ENCODE measurements around the gene RAPGEFL1.
"Not testable (repeated sequence)": the region's sequence is repeated elsewhere in the genome, so short reads cannot be mapped to it uniquely, and the experiment has no call there.

The RAPGEFL1 gene, protein sequence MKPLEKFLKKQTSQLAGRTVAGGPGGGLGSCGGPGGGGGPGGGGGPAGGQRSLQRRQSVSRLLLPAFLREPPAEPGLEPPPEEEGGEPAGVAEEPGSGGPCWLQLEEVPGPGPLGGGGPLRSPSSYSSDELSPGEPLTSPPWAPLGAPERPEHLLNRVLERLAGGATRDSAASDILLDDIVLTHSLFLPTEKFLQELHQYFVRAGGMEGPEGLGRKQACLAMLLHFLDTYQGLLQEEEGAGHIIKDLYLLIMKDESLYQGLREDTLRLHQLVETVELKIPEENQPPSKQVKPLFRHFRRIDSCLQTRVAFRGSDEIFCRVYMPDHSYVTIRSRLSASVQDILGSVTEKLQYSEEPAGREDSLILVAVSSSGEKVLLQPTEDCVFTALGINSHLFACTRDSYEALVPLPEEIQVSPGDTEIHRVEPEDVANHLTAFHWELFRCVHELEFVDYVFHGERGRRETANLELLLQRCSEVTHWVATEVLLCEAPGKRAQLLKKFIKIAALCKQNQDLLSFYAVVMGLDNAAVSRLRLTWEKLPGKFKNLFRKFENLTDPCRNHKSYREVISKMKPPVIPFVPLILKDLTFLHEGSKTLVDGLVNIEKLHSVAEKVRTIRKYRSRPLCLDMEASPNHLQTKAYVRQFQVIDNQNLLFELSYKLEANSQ

DNA sequence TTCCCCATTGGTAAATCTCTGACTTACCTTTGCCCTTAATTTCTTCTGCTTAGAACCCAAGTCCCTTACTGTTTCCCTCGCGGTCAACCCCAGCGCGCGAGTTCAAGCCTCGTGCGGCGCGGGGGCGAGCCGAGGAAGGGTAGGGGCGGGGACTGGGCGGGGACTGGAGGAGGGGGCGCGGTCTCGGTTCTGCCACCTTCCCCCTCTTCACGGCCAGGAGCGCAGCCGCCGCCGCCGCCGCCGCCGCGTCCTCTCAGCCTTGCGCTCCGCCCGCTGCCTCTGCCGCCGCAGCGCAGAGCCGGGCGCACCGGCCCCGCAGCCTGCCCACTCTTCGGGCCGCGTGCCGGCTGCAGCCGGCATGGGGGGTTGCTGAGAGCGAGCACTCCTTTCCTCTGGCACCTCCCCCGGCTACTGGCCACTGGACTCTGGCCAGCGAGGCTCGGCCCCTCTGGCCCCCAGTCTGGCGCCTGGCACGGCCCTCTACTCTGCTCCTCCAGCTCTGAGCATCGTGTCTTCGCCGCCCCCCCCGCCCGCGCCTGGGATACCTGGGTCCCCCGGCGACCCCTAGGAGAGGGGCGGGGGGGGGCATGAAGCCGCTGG lies at the start of gene RAPGEFL1:
Gene RAPGEFL1 (plus strand): TSS at position 196 of the 600 bp plus-strand sequence. CDS start 392 bp downstream, at position 588.
- DNase-seq: no peak

- no peak for DNase-seq
Observed at GRCh38 chr17:40129498-40129897, 47.8 kb upstream of the RAPGEFL1 start.

DNA sequence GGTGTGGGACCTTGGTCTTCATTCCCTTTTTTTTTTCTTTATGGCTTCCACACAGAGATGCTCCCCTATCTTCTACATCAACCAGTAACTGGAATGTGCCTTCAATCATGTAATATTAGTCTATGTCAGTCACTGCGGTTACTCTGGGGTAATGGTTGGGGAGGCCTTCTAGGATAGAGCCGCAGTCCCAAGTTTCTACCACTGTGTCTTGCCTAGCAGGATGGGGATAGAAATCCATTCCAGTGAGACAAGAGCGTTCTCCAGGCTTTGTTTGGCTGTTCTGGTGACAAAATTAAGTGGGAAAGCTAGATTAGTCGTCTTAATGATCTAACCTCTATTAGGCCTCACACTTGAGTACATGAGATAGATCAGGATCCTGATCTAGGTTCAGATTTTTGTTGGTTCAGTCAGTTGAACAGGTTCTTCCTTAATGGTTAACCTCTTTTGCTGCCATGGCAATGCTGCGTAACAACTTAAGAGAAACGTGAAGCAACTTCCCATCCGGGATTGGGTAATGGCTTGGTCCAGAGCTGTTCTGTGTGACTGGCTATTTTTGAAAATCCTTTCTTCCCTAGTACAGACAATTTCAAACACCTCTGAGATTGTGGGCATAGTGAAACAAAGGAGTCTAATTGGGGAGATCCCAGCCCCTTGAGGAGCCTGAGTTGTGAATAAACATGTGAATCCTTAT lies 46.8 kb upstream of the RAPGEFL1 start:
- DNase-seq: no peak

DNA sequence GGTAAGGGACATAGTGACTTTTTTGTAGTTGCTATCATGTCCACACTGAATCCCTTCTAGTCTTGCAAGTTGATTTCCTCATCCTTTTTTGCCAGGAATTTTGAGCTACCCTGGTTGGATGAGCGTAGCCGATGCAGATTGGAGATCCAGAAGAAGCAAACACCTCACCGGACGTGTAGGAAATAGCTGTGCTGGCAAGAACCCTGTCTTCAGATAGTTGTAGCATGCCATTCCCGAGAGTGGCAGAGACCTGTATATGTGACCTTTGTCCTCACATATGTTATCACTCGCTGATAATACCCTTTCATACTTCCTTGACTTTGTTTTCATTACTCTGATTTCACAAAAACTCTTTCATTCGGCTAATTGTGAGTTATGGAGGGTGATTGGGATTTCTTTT lies 43.1 kb upstream of the RAPGEFL1 start:
- no peak for DNase-seq

- DNase-seq: no peak
Observed at GRCh38 chr17:40135817-40136216, 41.5 kb upstream of the RAPGEFL1 start.

DNA sequence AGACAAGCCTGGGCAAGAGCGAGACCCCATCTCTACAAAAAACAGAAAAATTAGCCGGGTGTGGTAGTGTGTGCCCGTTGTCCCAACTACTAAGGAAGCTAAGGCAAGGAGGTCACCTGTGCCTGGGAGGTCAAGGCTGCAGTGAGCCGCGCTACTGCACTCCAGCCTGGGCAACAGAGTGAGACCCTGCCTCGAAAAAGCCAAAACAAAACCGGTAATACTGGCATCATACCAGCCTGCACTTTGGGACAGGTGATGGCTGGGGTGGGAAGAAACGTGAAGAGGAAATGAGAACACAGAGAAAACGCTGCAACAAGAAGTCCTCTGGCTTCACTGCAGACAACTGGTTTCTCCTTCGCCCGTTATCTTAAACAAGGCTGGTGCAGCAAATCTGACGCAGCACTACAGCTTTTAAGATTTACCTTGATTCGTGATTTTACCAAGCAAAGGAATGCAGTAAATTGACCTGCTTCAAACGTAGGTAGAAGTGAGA lies 37.7 kb upstream of the RAPGEFL1 start:
- DNase-seq: no peak

DNA sequence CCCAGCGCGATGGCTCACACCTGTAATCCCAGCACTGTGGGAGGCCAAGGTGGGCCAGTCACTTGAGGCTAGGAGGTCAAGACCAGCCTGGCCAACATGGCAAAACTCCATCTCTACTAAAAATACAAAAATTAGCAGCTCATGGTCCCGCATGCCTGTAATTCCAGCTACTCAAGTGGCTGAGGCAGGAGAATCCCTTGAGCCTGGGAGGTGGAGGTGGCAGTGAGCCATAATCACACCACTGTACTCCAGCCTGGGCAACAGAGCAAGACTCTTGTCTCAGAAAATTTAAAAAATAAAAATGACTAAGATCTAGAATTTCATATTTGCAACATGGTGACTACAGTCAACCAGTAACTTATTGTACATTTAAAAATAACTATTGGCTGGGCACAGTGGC lies 34.1 kb upstream of the RAPGEFL1 start:
- DNase-seq: not testable (repeated sequence)

- DNase-seq: no peak
Observed at GRCh38 chr17:40145476-40145875, 31.8 kb upstream of the RAPGEFL1 start.

DNA sequence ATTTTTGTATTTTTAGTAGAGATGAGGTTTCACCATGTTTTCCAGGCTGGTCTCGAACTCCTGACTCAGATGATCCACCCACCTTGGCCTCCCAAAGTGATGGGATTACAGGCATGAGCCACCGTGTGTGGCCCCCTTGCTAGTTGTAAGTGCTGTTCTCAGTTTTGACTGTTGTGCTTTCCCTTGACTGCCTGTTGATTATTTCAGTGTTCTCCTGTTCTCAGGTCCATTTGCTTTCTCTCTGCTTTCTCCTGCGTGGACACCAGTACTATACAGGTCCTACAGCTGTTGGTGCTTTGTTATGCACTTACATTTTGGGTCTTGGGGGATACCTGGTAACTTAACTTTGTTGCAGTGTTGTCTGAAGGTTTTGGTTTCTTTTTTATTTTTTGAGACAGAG lies 28.7 kb upstream of the RAPGEFL1 start:
- no peak for DNase-seq

- DNase-seq: no peak
Observed at GRCh38 chr17:40150276-40150675, 27.0 kb upstream of the RAPGEFL1 start.

DNA sequence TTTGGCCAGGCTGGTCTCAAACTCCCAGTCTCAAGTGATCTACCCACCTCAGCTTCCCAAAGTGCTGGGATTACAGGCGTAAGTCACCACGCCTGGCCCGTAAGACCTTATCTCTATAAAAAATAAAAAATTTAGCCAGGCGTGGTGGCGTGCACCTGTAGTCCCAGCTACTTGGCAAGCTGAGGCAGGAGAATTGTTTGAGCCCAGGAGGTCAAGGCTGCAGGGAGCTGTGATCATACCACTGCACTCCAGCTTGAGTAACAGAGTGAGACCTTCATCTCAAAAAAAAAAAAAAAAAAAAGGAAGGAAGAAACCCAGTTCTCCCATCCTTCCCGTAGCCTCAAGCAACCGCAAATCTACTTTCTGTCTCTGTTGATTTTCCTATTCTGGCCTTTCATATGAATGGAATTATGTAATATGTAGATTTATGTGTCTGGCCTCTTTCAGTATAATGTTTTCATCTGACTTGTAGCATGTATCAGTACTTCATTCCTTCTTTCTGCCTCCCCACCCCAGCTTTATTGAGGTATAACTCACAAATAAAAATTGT lies 25.8 kb upstream of the RAPGEFL1 start:
- no peak for DNase-seq

DNA sequence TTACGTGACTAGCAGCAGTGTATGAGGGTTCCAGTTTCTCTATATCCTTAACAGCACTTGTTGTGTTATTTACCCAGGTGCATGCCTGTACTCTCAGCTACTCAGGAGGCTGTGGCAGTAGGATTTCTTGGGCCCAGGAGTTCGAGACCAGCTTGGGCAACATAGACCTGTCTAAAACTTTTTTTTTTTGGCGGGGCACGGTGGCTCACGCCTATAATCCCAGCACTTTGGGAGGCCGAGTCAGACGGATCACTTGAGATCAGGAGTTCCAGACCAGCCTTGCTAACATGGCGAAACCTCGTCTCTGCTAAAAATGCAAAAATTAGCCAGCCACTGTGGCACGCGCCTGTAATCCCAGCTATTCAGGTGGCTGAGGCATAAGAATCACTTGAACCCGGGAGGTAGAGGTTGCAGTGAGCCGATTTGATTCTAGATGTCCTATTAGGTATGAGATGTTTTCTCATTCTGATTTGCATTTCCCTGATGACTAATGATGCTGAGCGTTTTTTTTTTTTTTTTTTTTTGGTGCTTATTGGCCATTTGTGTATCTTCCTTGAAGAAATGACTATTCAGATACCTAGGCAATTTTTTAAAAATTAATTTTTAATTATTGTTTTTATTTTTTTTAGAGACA lies 23.6 kb upstream of the RAPGEFL1 start:
- no peak for DNase-seq

- DNase-seq: no peak
Observed at GRCh38 chr17:40157973-40158372, 19.3 kb upstream of the RAPGEFL1 start.

DNA sequence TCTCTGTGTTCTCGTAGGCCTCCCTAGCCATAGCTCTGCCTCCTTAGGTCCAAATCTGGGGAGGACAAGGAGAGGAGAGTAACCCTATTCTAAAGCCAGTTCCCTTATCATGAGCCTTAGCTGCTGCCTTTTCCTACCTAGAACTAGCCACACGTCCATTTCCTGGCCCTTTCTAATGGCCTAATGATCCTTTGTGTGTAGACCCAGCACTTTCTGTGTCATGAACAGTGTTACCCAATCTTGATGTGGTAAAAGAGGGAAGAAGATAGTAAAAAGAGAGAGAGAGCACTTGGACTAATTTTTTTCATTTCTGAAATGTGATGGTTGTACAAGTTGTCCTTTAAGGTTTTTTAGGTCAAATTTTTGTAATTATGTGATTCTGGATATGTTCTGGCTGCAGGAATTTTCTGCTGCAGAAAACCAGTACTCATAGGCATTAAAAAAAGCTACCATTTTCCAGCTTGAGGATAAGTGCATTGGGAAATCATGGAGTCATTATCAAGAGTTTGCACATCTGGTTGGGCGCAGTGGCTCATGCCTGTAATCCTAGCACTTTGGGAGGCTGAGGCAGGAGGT lies 18.7 kb upstream of the RAPGEFL1 start:
- no peak for DNase-seq

DNA sequence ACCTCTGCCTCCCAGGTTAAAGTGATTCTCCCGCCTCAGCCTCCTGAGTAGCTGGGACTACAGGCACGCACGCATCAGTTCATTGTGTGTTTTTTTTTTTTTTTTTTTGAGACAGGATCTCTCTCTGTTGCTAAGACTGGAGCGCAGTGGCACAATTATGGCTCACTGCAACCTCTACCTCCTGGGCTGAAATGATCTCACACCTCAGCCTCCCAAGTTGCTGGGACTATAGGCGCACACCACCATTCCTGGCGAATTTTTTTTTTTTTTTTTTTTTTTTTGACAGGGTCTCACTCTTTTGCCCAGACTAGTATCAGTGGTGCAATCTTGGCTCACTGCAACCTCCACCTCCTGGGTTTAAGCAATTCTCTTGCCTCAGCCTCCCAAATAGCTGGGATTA lies 17.8 kb upstream of the RAPGEFL1 start:
- DNase-seq: no peak

DNA sequence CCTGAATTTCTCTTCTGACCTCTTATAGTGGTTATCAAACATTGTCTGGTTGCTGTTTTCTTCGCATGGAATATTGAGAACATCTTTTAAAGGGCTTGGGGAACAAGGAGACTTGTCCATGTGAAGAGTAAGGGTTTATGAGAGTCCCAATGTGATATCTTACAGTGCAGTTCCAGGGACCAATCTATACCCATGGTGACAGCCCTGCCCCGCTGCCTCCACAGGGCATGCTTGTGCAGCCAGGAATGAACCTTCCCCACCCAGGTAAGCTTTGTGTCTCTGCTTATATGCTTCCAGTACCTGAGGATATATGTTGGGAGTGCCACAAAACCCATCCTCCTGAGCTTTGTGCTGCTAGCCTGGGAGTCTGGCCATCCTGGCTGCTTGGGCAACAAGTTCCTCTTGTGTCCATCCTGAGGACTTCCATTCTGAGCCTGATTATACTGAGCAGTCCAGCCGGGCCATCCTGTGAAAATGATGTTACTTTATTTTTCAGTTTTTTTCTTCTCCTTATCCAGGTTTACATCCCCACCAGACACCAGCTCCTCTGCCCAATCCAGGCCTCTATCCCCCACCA lies 9.5 kb upstream of the RAPGEFL1 start:
- no peak for DNase-seq

- peak; percentile 11 for DNase-seq
Observed at GRCh38 chr17:40168262-40168832, 8.9 kb upstream of the RAPGEFL1 start.

DNA sequence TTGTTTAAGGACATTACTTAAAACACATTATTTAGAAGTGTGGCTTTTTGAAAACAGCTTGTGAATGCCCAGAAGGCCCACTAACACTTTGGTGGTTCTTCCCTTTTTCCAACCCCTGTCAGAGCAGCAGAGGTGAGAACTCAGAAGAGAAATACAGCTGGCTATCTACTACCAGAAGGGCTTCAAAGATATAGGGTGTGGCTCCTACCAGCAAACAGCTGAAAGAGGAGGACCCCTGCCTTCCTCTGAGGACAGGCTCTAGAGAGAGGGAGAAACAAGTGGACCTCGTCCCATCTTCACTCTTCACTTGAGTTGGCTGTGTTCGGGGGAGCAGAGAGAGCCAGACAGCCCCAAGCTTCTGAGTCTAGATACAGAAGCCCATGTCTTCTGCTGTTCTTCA lies 6.9 kb upstream of the RAPGEFL1 start:
- no peak for DNase-seq

DNA sequence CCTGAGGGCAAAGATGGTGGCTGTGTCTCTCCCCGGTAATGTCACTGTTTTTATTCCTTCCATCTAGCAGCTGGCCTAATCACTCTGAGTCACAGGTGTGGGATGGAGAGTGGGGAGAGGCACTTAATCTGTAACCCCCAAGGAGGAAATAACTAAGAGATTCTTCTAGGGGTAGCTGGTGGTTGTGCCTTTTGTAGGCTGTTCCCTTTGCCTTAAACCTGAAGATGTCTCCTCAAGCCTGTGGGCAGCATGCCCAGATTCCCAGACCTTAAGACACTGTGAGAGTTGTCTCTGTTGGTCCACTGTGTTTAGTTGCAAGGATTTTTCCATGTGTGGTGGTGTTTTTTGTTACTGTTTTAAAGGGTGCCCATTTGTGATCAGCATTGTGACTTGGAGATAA lies 5.5 kb upstream of the RAPGEFL1 start:
- DNase-seq: no peak

- DNase-seq: no peak
Observed at GRCh38 chr17:40173091-40173777, 4.0 kb upstream of the RAPGEFL1 start.

DNA sequence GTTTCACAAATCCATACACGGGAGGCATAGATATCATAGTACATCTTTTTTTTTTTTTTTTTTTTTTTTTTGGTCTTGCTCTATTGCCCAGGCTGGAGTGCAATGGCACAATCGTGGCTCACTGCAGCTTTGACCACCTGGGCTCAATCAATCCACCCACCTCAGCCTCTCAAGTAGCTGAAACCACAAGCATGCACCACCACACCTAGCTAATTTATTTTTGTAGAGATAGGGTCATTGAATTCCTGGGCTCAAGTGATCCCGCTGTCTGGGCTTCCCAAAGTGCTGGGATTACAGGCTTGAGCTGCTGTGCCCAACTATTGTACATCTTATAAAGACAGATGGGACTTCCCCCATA lies 3.5 kb upstream of the RAPGEFL1 start:
- no peak for DNase-seq
